Endothelial cell of umbilical vein (primary cell): ENCODE results near the gene HSPA9. TPM values are rescaled to one million over a fixed set of nuclear protein-coding genes. Genes with fewer than 3 reads are reported as not detected.

ENCODE experiments used
- BruUV-seq: library from RNA; stranded (reverse); fragments of 400-500 nt; replicated peaks from 2 replicates; lab custom pipeline; 2021; lab: Mats Ljungman, UMichigan
- CTCF ChIA-PET: fragments of 300-600, 350-600 bp; sonication (Branson Sonifier 250); formaldehyde crosslinking; loops from one replicate; lab custom pipeline; 2021; ENCODE audit warnings: antibody characterized with exemption, inconsistent platforms; lab: Charles Lee
- POLR2A ChIA-PET: fragments of 300-600, 350-600 bp; sonication (Branson Sonifier 250); formaldehyde crosslinking; loops from one replicate; lab custom pipeline; 2021; ENCODE audit warnings: antibody characterized with exemption, inconsistent platforms; lab: Charles Lee
- DNase-seq: peaks from one replicate; pipeline ENCODE4 v3.0.0-alpha.2; 2011; ENCODE audit warnings: low read depth, low spot score
- FAIRE-seq: peaks from 2 replicates; lab custom pipeline; 2011; peaks lifted over from hg19 to GRCh38; lab: Jason Lieb, UNC
- H2AFZ ChIP-seq: 2 replicates; pipeline ENCODE4 v1.6.0; 2012; ENCODE audit warnings: low read depth, low read length, control low read depth, inconsistent platforms
- H3K27ac ChIP-seq: 2 replicates; pipeline ENCODE4 v1.5.1; 2011; ENCODE audit warnings: low read depth, mild to moderate bottlenecking, control low read depth, low read length, moderate library complexity; ENCODE audit not compliant: insufficient read depth
- H3K27me3 ChIP-seq, 2 experiments: 2 replicates each; pipeline versions ENCODE4 v1.6.0 to v1.6.1; 2011; ENCODE audit warnings: low read length in 2 of 2, mixed read lengths in 1 of 2; ENCODE audit not compliant: control insufficient read depth in 2 of 2, insufficient read depth in 2 of 2
- H3K36me3 ChIP-seq, 2 experiments: 2 replicates in 1 of 2; 3 replicates in 1 of 2; pipeline ENCODE4 v1.5.1; 2011; ENCODE audit warnings: low read length in 2 of 2, mild to moderate bottlenecking in 1 of 2, moderate library complexity in 1 of 2; ENCODE audit not compliant: control insufficient read depth in 2 of 2, insufficient read depth in 2 of 2; ENCODE audit errors: extremely low read depth in 1 of 2
- H3K4me1 ChIP-seq: 3 replicates; pipeline ENCODE4 v1.5.1; 2011; ENCODE audit warnings: mild to moderate bottlenecking, low read length; ENCODE audit not compliant: control insufficient read depth, insufficient read depth; ENCODE audit errors: extremely low read depth
- H3K4me2 ChIP-seq: 2 replicates; pipeline ENCODE4 v1.6.1; 2011; ENCODE audit warnings: low read length, control low read depth, mixed read lengths; ENCODE audit not compliant: insufficient read depth
- H3K4me3 ChIP-seq, 3 experiments: fragments of 200-600 bp in 1 of 3; sonication (generic), shearing (Covaris generic) in 1 of 3; replicated peaks in 1 of 3; 2 replicates each; pipeline ENCODE4 v1.5.1; 2011 to 2016; ENCODE audit warnings: control low read depth in 3 of 3, low read length in 3 of 3, mild to moderate bottlenecking in 2 of 3, inconsistent platforms in 1 of 3, low read depth in 1 of 3, moderate library complexity in 1 of 3; ENCODE audit not compliant: insufficient read depth in 1 of 3
- H3K79me2 ChIP-seq: 2 replicates; pipeline ENCODE4 v1.6.0; 2012; ENCODE audit warnings: low read length, inconsistent platforms; ENCODE audit not compliant: control insufficient read depth, insufficient read depth
- H3K9ac ChIP-seq: replicated peaks from 2 replicates; pipeline ENCODE3; 2011; ENCODE audit warnings: low read length, control low read depth; ENCODE audit not compliant: insufficient read depth; ENCODE audit errors: extremely low read depth
- H3K9me1 ChIP-seq: replicated peaks from 3 replicates; pipeline ENCODE4 v1.6.0; 2011; ENCODE audit warnings: mild to moderate bottlenecking, low read length; ENCODE audit not compliant: control insufficient read depth, insufficient read depth; ENCODE audit errors: extremely low read depth
- H3K9me3 ChIP-seq: replicated peaks from 2 replicates; pipeline ENCODE4 v1.5.1; 2012; ENCODE audit warnings: low read length, inconsistent platforms; ENCODE audit not compliant: control insufficient read depth, insufficient read depth
- H4K20me1 ChIP-seq: replicated peaks from 2 replicates; pipeline ENCODE3; 2011; ENCODE audit warnings: mild to moderate bottlenecking, low read length; ENCODE audit not compliant: control insufficient read depth, insufficient read depth; ENCODE audit errors: extremely low read depth
- EZH2 ChIP-seq: IDR thresholded peaks from 2 replicates; pipeline ENCODE4 v1.6.1; 2012; ENCODE audit warnings: borderline replicate concordance, low read depth, mild to moderate bottlenecking, moderate library complexity, low read length, inconsistent platforms; ENCODE audit not compliant: severe bottlenecking
- FOS ChIP-seq: IDR thresholded peaks from 2 replicates; pipeline ENCODE4 v1.6.1; 2011; ENCODE audit warnings: mild to moderate bottlenecking, low read length, moderate library complexity, borderline replicate concordance; ENCODE audit not compliant: insufficient read depth
- GATA2 ChIP-seq: IDR thresholded peaks from 2 replicates; pipeline ENCODE4 v1.7.0; 2011; ENCODE audit warnings: low read depth, mild to moderate bottlenecking, moderate library complexity, mixed read lengths, low read length; ENCODE audit not compliant: insufficient read length, insufficient read depth
- JUN ChIP-seq: IDR thresholded peaks from 2 replicates; pipeline ENCODE4 v1.6.1; 2011; ENCODE audit warnings: borderline replicate concordance, low read depth; ENCODE audit not compliant: insufficient read length, insufficient read depth
- MYC ChIP-seq: IDR thresholded peaks from one replicate; pipeline ENCODE4 v1.6.1; 2011; ENCODE audit warnings: mild to moderate bottlenecking, low read depth, low read length
- POLR2A ChIP-seq: IDR thresholded peaks from 2 replicates; pipeline ENCODE4 v1.6.1; 2012; ENCODE audit warnings: low read depth, mild to moderate bottlenecking, control low read depth, low read length
- POLR2AphosphoS5 ChIP-seq: IDR thresholded peaks from 2 replicates; pipeline ENCODE4 v1.6.1; 2012; ENCODE audit warnings: low read depth, mild to moderate bottlenecking, control low read depth, low read length, moderate library complexity; ENCODE audit not compliant: insufficient read depth
- dilution Hi-C: fragments of 300-500 bp; cut with MboI; formaldehyde crosslinking; loops from one replicate; pipeline ENCODE4 v1.15.0; 2019; ENCODE audit warnings: low sequenced_read_pairs; ENCODE audit not compliant: extremely low pct_ligation_motif_present
- intact Hi-C: fragments of 100-400 bp; cut with micrococcal nuclease; formaldehyde crosslinking; loops from one replicate; pipeline ENCODE4 v1.10.0; 2022
- polyA plus RNA-seq, 4 experiments: library from polyadenylated mRNA; depleted of rRNA in 3 of 4; stranded (reverse) in 3 of 4; unstranded in 1 of 4; fragments of >200 nt; gene quantifications; 2 replicates each; pipeline versions ENCODE4 v1.2.1 to v1.2.3, GENCODE V29; 2011 to 2012; ENCODE audit warnings: missing spikeins in 1 of 4
- total RNA-seq: library from RNA; stranded (reverse); gene quantifications from 2 replicates; pipeline ENCODE4 v1.2.3, GENCODE V29; 2021
- TF ChIP-seq, protein P1 (sequence below): IDR thresholded peaks from 2 replicates; pipeline ENCODE4 v1.6.1; 2011; ENCODE audit not compliant: insufficient read depth, insufficient read length
- TF ChIP-seq, protein P2 (sequence below), 2 donors: IDR thresholded peaks; 1 replicate in 1 of 2; 2 replicates in 1 of 2; pipeline ENCODE4 v1.5.1; 2011; ENCODE audit warnings: low read length in 2 of 2, mild to moderate bottlenecking in 2 of 2, moderate library complexity in 2 of 2, control low read depth in 1 of 2, inconsistent platforms in 1 of 2, low read depth in 1 of 2; ENCODE audit not compliant: insufficient read depth in 1 of 2; ENCODE audit errors: extremely low read depth in 1 of 2

Gene HSPA9
- total and polyA plus RNA-seq, 2 donors (not counting 3 experiments of a cell fraction or from before 2014, with no cell fraction given) = 99.6 to 192 TPM

DNA sequence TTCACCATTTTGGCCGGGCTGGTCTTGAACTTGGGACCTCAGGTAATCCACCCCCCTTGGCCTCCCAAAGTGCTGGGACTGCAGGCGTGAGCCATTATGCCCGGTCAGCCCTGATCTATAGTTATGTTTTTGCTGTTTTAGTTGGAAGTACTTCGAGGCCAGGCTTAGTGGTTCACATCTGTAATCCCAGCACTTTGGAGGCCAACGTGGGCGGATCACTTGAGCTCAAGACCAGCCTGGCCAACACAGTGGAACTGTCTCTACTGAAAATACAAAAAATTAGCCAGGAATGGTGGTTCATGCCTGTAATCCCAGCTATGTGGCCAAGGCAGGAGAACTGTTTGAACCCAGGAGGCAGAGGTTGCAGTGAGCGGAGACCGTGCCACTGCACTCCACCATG is 2.0 kb downstream of the HSPA9 start:
- Histone ChIP-seq H3K9ac (peak overlapping the region; percentile 99), H3K36me3 (peaks cover 20 to 22% of the 10 kb centered on the region in 2 experiments), H3K79me2 (peaks cover 47% of the 10 kb centered on the region), H3K9me3 (no peaks in the 10 kb centered on the region), H3K4me1 (peaks cover 10% of the 10 kb centered on the region), H3K27me3 (no peaks in the 10 kb centered on the region), H3K4me2 (peak overlapping the region; percentile 99), H3K27ac (no peak overlapping the region), H3K9me1 (no peaks in the 10 kb centered on the region), H3K4me3 (no peak overlapping the region), H4K20me1 (no peaks in the 10 kb centered on the region), H2AFZ (no peak overlapping the region)
- TF ChIP-seq, protein P1, sequence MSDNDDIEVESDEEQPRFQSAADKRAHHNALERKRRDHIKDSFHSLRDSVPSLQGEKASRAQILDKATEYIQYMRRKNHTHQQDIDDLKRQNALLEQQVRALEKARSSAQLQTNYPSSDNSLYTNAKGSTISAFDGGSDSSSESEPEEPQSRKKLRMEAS = no peak
- no peak for TF ChIP-seq EZH2
- TF ChIP-seq GATA2 = no peak
- no peak for TF ChIP-seq MYC
- TF ChIP-seq, protein P2, sequence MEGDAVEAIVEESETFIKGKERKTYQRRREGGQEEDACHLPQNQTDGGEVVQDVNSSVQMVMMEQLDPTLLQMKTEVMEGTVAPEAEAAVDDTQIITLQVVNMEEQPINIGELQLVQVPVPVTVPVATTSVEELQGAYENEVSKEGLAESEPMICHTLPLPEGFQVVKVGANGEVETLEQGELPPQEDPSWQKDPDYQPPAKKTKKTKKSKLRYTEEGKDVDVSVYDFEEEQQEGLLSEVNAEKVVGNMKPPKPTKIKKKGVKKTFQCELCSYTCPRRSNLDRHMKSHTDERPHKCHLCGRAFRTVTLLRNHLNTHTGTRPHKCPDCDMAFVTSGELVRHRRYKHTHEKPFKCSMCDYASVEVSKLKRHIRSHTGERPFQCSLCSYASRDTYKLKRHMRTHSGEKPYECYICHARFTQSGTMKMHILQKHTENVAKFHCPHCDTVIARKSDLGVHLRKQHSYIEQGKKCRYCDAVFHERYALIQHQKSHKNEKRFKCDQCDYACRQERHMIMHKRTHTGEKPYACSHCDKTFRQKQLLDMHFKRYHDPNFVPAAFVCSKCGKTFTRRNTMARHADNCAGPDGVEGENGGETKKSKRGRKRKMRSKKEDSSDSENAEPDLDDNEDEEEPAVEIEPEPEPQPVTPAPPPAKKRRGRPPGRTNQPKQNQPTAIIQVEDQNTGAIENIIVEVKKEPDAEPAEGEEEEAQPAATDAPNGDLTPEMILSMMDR (IDR thresholded peaks at IDR 0.05; ENCODE audit: extremely low read depth in 1 of 2, insufficient read depth in 1 of 2, low read depth in 1 of 2, low read length in 2 of 2) = no peak
- TF ChIP-seq JUN = no peak
- no peak for TF ChIP-seq POLR2AphosphoS5
- TF ChIP-seq FOS = no peak
- TF ChIP-seq POLR2A = no peak
- intact Hi-C loops = no loop called here
- DNase-seq = no peak
- ChIA-PET POLR2A (interaction anchor here (0.6 kb wide), 1 partner anchor 169 kb away, joined by 3 read pairs; no protein-coding TSS in a partner anchor), CTCF (interaction anchor here (0.6 to 1.2 kb wide), 2 partner anchors 26 to 689 kb away, joined by 3 read pairs; no protein-coding TSS in a partner anchor)
- no peak for FAIRE-seq
- dilution Hi-C loops = no loop called here
- BruUV-seq = no TSS peak
